SK-N-SH treated with all-trans-retinoic acid at 6 μM for 48 hours (cell line): ENCODE measurements around the gene PLCL2.

Experiments used
- ARNTL ChIP-seq: fragments of 450-650 bp; formaldehyde crosslinking; IDR thresholded peaks from 2 replicates; pipeline ENCODE4 v1.5.0; 2020; ENCODE audit warnings: low read depth, mild to moderate bottlenecking, moderate library complexity, borderline replicate concordance
- CSDC2 ChIP-seq: fragments of 250-450 bp; sonication (Bioruptor Pico); IDR thresholded peaks from 2 replicates; pipeline ENCODE4 v1.5.0; 2020; ENCODE audit warnings: mild to moderate bottlenecking, moderate library complexity
- ISL1 ChIP-seq: fragments of 250-450 bp; sonication (Bioruptor Pico); IDR thresholded peaks from 2 replicates; pipeline ENCODE4 v2.1.2; 2022; ENCODE audit warnings: mild to moderate bottlenecking, moderate library complexity
- OSR1 ChIP-seq: fragments of 250-450 bp; sonication (Bioruptor Pico); IDR thresholded peaks from 2 replicates; pipeline ENCODE4 v1.8.0; 2022; ENCODE audit warnings: moderate library complexity, mild to moderate bottlenecking, inconsistent platforms
- RARB ChIP-seq: fragments of 250-450 bp; sonication (Bioruptor Pico); IDR thresholded peaks from 2 replicates; pipeline ENCODE4 v1.8.0; 2021; ENCODE audit warnings: mild to moderate bottlenecking, moderate library complexity
- ZFP3 ChIP-seq: fragments of 250-450 bp; sonication (Bioruptor Pico); IDR thresholded peaks from 2 replicates; pipeline ENCODE4 v1.5.0; 2020; ENCODE audit warnings: mild to moderate bottlenecking, moderate library complexity
- ZFP30 ChIP-seq: fragments of 450-650 bp; formaldehyde crosslinking; IDR thresholded peaks from 2 replicates; pipeline ENCODE4 v1.5.0; 2022; ENCODE audit warnings: mild to moderate bottlenecking, moderate library complexity
- ZNF70 ChIP-seq: fragments of 450-650 bp; formaldehyde crosslinking; IDR thresholded peaks from 2 replicates; pipeline ENCODE4 v1.5.0; 2020; ENCODE audit warnings: mild to moderate bottlenecking, moderate library complexity
- TF ChIP-seq, protein P1 (sequence below): fragments of 250-450 bp; sonication (Bioruptor Pico); IDR thresholded peaks from 2 replicates; pipeline ENCODE4 v1.8.0; 2020; ENCODE audit warnings: mild to moderate bottlenecking, moderate library complexity, borderline replicate concordance
- TF ChIP-seq, protein P2 (sequence below): fragments of 250-450 bp; sonication (Bioruptor Pico); IDR thresholded peaks from 2 replicates; pipeline ENCODE4 v1.5.0; 2020; ENCODE audit warnings: mild to moderate bottlenecking, moderate library complexity

DNA sequence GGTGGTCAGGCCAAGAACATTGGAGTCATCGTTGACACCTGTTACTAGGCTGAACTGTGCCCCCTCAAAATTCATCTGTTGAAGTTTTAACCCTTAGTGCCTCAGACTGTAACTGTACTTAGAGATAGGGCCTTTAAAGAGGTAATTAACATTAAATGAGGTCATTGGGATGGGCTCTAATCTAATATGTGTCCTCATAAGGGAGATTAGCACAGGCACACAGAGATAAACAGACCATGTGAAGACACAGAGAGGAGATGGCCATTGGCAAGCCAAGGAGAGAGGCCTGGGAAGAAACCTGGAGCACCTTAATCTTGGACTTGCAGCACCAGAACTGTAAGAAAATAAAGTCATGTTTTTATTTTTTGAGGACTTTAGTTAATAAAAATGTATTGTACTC lies 59.6 kb downstream of the PLCL2 start:
- no peak for TF ChIP-seq ZNF70 (CRISPR knock-in tag)
- TF ChIP-seq RARB (CRISPR knock-in tag) = no peak
- TF ChIP-seq, protein P1, sequence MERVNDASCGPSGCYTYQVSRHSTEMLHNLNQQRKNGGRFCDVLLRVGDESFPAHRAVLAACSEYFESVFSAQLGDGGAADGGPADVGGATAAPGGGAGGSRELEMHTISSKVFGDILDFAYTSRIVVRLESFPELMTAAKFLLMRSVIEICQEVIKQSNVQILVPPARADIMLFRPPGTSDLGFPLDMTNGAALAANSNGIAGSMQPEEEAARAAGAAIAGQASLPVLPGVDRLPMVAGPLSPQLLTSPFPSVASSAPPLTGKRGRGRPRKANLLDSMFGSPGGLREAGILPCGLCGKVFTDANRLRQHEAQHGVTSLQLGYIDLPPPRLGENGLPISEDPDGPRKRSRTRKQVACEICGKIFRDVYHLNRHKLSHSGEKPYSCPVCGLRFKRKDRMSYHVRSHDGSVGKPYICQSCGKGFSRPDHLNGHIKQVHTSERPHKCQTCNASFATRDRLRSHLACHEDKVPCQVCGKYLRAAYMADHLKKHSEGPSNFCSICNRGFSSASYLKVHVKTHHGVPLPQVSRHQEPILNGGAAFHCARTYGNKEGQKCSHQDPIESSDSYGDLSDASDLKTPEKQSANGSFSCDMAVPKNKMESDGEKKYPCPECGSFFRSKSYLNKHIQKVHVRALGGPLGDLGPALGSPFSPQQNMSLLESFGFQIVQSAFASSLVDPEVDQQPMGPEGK (CRISPR knock-in tag) = no peak
- TF ChIP-seq, protein P2, sequence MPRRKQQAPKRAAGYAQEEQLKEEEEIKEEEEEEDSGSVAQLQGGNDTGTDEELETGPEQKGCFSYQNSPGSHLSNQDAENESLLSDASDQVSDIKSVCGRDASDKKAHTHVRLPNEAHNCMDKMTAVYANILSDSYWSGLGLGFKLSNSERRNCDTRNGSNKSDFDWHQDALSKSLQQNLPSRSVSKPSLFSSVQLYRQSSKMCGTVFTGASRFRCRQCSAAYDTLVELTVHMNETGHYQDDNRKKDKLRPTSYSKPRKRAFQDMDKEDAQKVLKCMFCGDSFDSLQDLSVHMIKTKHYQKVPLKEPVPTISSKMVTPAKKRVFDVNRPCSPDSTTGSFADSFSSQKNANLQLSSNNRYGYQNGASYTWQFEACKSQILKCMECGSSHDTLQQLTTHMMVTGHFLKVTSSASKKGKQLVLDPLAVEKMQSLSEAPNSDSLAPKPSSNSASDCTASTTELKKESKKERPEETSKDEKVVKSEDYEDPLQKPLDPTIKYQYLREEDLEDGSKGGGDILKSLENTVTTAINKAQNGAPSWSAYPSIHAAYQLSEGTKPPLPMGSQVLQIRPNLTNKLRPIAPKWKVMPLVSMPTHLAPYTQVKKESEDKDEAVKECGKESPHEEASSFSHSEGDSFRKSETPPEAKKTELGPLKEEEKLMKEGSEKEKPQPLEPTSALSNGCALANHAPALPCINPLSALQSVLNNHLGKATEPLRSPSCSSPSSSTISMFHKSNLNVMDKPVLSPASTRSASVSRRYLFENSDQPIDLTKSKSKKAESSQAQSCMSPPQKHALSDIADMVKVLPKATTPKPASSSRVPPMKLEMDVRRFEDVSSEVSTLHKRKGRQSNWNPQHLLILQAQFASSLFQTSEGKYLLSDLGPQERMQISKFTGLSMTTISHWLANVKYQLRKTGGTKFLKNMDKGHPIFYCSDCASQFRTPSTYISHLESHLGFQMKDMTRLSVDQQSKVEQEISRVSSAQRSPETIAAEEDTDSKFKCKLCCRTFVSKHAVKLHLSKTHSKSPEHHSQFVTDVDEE = no peak
- no peak for TF ChIP-seq OSR1 (CRISPR knock-in tag)
- TF ChIP-seq ISL1 (CRISPR knock-in tag) = no peak
- TF ChIP-seq ZFP3 = no peak
- TF ChIP-seq CSDC2 = no peak
- no peak for TF ChIP-seq ARNTL (CRISPR knock-in tag)
- TF ChIP-seq ZFP30 (CRISPR knock-in tag) = no peak
